Astrocyte of the cerebellum (primary cell): ENCODE results near the gene ATG9A.

ENCODE experiments used
- DNase-seq: peaks from one replicate; pipeline ENCODE4 v3.0.0-alpha.2; 2011; ENCODE audit warnings: low read depth
- H3K4me3 ChIP-seq: 2 replicates; pipeline ENCODE4 v1.5.1; 2011; ENCODE audit warnings: mild to moderate bottlenecking, low read depth, low read length, moderate library complexity
- in situ Hi-C: cut with HindIII; loops from 2 replicates; pipeline ENCODE4 v1.10.0; 2017; ENCODE audit warnings: low sequenced_read_pairs
- TF ChIP-seq, protein P1 (sequence below): IDR thresholded peaks from 2 replicates; pipeline ENCODE4 v1.5.1; 2012; ENCODE audit warnings: low read length, low read depth, moderate library complexity, mild to moderate bottlenecking; ENCODE audit errors: missing control alignments

The ATG9A gene

DNA sequence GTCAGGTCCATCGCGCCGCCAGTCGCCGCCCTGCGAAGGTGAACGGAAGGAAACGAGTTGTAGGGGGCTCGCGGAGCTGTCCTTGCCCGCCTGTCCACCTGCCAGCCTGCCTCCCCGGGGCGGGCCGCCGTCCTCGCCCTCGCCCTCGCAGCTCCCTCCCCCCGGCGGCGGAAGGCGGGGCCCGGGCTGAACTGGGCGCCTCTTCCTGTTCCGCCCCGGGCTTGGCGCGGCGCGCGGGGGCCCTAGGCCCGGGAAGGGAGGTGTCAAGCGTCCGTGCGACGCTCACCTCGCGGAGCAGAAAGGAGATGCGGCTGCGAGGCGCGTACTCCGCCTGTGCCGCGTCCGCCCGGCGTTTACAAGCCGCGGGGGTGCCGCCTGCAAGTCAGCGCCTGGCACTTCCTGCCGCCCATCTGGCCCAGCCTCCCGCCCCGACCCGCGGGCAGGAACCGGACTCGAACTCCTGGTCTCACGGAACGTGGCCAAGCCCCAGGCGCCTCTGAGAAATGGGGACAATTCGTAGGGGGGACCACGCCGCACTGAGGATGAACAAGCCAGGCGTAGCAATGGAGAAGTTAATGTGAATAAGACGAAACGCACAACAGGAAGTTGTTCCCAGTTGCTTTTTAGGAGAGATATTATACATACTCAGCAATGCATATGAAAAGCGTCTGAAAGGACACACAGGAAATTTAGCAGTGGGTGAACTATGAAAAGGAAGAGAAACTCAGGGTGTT, 52.5 kb downstream of the ATG9A start, which contains the start of gene CNPPD1:
CNPPD1 (minus strand) TSS at position 108 of the 734 bp plus-strand sequence; CDS start at position 11, 97 bp downstream.
- no peak for DNase-seq
- in situ Hi-C loops = no loop called here
- peak within 1 kb of the TSS; percentile 80 for H3K4me3 ChIP-seq

DNA sequence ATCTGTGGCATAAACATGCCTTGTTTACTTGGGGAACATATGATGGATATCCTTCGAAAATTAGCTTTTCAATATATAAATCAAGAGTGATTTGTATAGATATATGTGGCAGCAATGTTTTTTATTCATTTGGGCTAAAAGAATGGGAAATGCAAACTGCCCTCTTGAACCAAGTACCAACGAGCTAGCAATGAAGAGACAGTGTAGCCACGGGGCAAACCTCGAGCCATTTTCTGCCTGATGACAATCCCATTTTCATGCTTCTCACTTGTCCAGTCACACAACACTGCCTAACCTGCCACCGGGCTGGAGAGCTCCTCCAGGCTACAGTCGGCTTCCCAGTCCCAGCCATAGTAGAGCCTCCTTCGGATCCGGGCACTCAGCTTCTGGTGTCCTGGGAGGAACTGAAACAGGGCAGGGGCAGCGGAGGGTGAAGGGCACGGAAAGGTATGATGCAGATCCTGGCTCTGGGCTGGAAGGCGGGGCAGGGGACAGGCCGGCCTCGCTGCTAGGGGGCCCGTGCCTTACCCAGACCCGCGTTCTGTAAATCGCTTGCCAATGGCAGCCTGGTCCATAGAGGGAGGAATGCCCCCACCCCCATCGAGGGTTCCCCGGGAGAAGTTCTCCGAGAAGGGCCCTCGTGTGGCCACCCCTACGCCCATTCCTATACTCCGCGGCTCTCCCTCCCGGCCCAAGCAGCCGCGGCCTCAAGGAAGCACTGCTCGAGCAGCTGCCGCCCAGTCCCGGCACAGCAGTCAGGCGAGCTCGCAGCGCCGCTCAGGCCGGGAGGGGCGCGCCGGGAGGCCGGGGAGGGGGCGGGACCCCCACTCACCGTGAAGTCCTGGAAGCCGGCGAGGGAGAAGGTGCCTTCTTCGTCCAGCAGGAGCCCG, 53.3 kb downstream of the ATG9A start:
- TF ChIP-seq, protein P1, sequence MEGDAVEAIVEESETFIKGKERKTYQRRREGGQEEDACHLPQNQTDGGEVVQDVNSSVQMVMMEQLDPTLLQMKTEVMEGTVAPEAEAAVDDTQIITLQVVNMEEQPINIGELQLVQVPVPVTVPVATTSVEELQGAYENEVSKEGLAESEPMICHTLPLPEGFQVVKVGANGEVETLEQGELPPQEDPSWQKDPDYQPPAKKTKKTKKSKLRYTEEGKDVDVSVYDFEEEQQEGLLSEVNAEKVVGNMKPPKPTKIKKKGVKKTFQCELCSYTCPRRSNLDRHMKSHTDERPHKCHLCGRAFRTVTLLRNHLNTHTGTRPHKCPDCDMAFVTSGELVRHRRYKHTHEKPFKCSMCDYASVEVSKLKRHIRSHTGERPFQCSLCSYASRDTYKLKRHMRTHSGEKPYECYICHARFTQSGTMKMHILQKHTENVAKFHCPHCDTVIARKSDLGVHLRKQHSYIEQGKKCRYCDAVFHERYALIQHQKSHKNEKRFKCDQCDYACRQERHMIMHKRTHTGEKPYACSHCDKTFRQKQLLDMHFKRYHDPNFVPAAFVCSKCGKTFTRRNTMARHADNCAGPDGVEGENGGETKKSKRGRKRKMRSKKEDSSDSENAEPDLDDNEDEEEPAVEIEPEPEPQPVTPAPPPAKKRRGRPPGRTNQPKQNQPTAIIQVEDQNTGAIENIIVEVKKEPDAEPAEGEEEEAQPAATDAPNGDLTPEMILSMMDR = no peak
- DNase-seq = no peak
- peak overlapping the region; percentile 80 for H3K4me3 ChIP-seq
- in situ Hi-C loops = no loop called here

More for the DNA sequence above, 52.5 kb downstream of the ATG9A start, which contains the start of gene CNPPD1:
- TF ChIP-seq, protein P1 = no peak

DNA sequence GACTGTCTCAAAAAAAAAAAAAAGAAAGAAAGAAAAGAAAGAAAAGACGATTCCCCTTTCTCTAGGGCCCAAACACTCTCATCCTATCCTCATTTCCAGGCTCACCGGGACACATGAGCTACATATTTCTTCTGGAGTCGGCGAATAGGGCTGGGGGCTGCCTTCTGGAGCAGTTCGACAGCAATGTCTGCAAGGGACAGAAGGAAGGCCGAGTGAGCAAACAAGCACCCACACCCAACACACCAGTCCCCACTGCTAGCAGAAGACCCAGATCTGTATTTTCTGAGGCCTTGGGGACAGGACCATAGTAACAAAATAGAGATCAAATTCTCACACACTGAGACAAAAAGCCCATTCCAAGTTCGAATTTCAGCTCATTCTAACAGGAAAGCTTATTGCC, 54.0 kb downstream of the ATG9A start:
- peak overlapping the region; percentile 80 for H3K4me3 ChIP-seq
- TF ChIP-seq, protein P1 = no peak

DNA sequence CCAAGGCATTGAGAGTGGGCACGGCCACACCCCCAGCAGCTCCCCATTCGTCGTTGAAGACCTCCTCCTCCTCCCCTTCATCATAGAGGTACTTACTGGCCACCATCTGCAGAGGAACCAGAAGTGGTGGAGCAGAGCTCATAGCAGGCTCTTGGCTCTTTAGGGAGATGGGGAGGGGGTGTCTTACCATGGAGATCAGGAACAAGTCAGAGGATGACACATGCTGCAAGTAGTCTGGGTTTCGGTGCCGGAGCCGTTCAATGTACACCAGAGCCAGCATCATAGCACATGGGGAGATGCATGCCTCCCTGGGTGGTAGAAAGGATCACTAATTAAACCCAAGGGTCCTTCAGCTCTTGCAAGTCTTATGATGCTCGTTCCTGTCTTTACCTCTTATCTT, 54.6 kb downstream of the ATG9A start:
- in situ Hi-C loops = no loop called here
- no peak overlapping the region for H3K4me3 ChIP-seq
- no peak for DNase-seq
- TF ChIP-seq, protein P1 = no peak

More for the DNA sequence above, 54.0 kb downstream of the ATG9A start:
- DNase-seq = no peak
- in situ Hi-C loops = no loop called here

DNA sequence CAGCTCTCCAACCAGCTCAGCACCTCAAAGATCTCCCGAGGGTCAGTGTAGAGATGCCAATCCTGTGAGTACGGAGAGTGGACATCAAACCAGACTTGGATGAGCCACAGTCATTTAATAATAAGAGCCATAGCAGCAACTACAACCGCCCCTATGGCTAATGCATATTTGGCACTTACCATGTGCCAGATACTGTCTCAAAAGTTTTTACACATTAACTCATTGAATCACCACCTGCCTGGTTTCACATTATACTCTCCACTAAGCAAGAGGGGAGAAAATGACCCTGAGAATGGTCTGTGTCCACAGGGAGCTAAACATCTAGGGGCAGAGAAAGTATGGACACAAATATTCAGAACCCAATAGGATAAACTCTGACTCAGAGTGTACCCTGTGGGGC, 55.3 kb downstream of the ATG9A start:
- TF ChIP-seq, protein P1 = no peak
- in situ Hi-C loops = no loop called here
- H3K4me3 ChIP-seq = no peak overlapping the region
- no peak for DNase-seq

DNA sequence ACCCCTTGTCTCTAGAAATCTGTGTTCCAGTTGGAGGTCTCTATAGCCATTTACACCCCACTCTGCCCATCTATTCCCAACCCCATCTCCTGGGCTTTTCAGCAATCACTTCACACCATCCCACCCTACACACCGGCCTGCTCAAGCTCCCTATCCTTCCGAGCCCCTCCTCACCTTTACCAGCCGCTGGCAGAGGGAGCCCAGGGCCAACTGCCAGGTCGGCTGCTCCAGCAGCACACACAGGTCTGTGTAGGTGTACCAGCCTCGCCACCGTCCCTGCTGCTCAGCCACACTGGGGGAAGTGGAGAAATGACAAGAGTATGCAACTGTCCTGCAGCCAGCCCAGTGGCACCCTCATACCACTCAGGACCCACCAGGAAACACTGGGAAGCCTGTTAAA, 56.3 kb downstream of the ATG9A start:
- in situ Hi-C loops = no loop called here
- no peak for DNase-seq
- no peak overlapping the region for H3K4me3 ChIP-seq
- TF ChIP-seq, protein P1 = no peak
